Loucy (cell line): ENCODE data around the gene COL21A1.

Experiments
- H2AFZ ChIP-seq: fragments of 200-600 bp; sonication (generic); 2 replicates; pipeline ENCODE4 v1.6.0; 2016; ENCODE audit warnings: antibody characterized with exemption, mild to moderate bottlenecking, low read length, moderate library complexity
- H3F3A ChIP-seq: fragments of 200-600 bp; 2 replicates; pipeline ENCODE4 v1.6.0; 2016; ENCODE audit warnings: antibody characterized with exemption, low read depth, mild to moderate bottlenecking
- H3K27me3 ChIP-seq: fragments of 200-600 bp; sonication (generic); 2 replicates; pipeline ENCODE4 v1.6.1; 2014; ENCODE audit warnings: low read length, mild to moderate bottlenecking; ENCODE audit not compliant: insufficient read depth, poor library complexity, severe bottlenecking
- H3K36me3 ChIP-seq: fragments of 200-600 bp; sonication (generic); 2 replicates; pipeline ENCODE4 v1.6.1; 2016; ENCODE audit warnings: low read length; ENCODE audit not compliant: insufficient read depth
- H3K4me1 ChIP-seq: fragments of 200-600 bp; sonication (generic); 2 replicates; pipeline ENCODE4 v1.5.1; 2014; ENCODE audit warnings: low read length, mild to moderate bottlenecking; ENCODE audit not compliant: insufficient read depth, poor library complexity, severe bottlenecking
- H3K4me2 ChIP-seq: fragments of 200-600 bp; sonication (generic); 2 replicates; pipeline ENCODE4 v1.6.0; 2014; ENCODE audit warnings: antibody characterized with exemption, low read length, low read depth, mild to moderate bottlenecking; ENCODE audit not compliant: poor library complexity, severe bottlenecking
- H3K4me3 ChIP-seq: fragments of 200-600 bp; sonication (generic); 2 replicates; pipeline ENCODE4 v1.5.1; 2014; ENCODE audit warnings: low read length, mild to moderate bottlenecking, mixed read lengths; ENCODE audit not compliant: poor library complexity, severe bottlenecking
- H3K79me2 ChIP-seq: fragments of 200-600 bp; sonication (generic); 2 replicates; pipeline ENCODE4 v1.6.1; 2014; ENCODE audit warnings: low read length; ENCODE audit not compliant: insufficient read depth
- H3K9ac ChIP-seq: fragments of 200-600 bp; sonication (generic); 2 replicates; pipeline ENCODE4 v1.6.0; 2014; ENCODE audit warnings: mild to moderate bottlenecking, low read depth, low read length, moderate library complexity; ENCODE audit not compliant: poor library complexity, severe bottlenecking
- H3K9me2 ChIP-seq: fragments of 200-600 bp; sonication (generic); replicated peaks from 2 replicates; pipeline ENCODE4 v1.6.1; 2016; ENCODE audit warnings: low read depth, low read length, mixed read lengths
- H3K9me3 ChIP-seq: fragments of 200-600 bp; sonication (generic); 2 replicates; pipeline ENCODE4 v1.6.1; 2014; ENCODE audit warnings: mild to moderate bottlenecking, antibody characterized with exemption, low read length, low read depth; ENCODE audit not compliant: insufficient read depth
- H4K20me1 ChIP-seq: fragments of 200-600 bp; sonication (generic); 2 replicates; pipeline ENCODE4 v1.6.0; 2014; ENCODE audit warnings: antibody characterized with exemption, low read length, mild to moderate bottlenecking; ENCODE audit not compliant: insufficient read depth, poor library complexity, severe bottlenecking
- EZH2phosphoT487 ChIP-seq: fragments of 200-600 bp; IDR thresholded peaks from 2 replicates; pipeline ENCODE4 v1.6.1; 2018; ENCODE audit warnings: antibody characterized with exemption, mild to moderate bottlenecking, moderate library complexity, borderline replicate concordance
- TF ChIP-seq, protein P1 (sequence below): fragments of 200-600 bp; sonication (generic); conservative IDR thresholded peaks from 2 replicates; pipeline ENCODE4 v1.5.1; 2014; ENCODE audit warnings: mild to moderate bottlenecking, antibody characterized with exemption, low read length

Gene COL21A1

GRCh38 chr6:56156643-56157042, 90.7 kb downstream of the COL21A1 start:
- Histone ChIP-seq H3K4me3 (no peak overlapping the region), H3K9me2 (no peaks in the 10 kb centered on the region), H3K27me3 (no peaks in the 10 kb centered on the region), H3K9ac (no peak overlapping the region), H3K4me2 (no peak overlapping the region), H3K79me2 (no peaks in the 10 kb centered on the region), H3K36me3 (no peaks in the 10 kb centered on the region), H3F3A (no peaks in the 10 kb centered on the region), H2AFZ (no peak overlapping the region), H3K4me1 (no peaks in the 10 kb centered on the region), H3K9me3 (no peaks in the 10 kb centered on the region), H4K20me1 (no peaks in the 10 kb centered on the region)
- TF ChIP-seq, protein P1, sequence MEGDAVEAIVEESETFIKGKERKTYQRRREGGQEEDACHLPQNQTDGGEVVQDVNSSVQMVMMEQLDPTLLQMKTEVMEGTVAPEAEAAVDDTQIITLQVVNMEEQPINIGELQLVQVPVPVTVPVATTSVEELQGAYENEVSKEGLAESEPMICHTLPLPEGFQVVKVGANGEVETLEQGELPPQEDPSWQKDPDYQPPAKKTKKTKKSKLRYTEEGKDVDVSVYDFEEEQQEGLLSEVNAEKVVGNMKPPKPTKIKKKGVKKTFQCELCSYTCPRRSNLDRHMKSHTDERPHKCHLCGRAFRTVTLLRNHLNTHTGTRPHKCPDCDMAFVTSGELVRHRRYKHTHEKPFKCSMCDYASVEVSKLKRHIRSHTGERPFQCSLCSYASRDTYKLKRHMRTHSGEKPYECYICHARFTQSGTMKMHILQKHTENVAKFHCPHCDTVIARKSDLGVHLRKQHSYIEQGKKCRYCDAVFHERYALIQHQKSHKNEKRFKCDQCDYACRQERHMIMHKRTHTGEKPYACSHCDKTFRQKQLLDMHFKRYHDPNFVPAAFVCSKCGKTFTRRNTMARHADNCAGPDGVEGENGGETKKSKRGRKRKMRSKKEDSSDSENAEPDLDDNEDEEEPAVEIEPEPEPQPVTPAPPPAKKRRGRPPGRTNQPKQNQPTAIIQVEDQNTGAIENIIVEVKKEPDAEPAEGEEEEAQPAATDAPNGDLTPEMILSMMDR: no peak
- TF ChIP-seq EZH2phosphoT487: no peak

DNA sequence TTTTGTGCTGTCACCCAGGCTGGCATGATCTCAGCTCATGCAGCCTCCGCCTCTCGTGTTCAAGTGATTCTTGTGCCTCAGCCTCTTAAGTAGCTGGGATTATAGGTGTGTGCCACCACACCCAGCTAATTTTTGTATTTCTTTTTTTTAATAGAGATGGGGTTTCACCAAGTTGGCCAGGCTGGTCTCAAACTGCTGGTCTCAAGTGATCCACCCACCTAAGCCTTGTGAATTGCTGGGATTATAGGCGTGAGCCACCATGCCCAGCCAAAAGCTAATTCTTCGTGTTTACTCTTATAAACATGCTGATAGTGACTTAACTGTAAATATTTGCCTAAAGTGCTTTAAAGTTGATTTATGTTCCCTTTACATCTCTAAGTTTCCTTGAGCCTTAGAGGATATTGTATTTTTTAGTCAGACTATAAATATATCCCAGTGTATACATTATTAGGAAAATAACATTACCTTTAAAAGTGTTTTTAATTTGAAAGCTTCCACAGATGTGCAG, 91.7 kb downstream of the COL21A1 start:
- H3K27me3 ChIP-seq: no peaks in the 10 kb centered on the region
- no peaks in the 10 kb centered on the region for H3K9me3 ChIP-seq
- no peaks in the 10 kb centered on the region for H3F3A ChIP-seq
- TF ChIP-seq, protein P1: no peak
- no peak for TF ChIP-seq EZH2phosphoT487
- H3K4me2 ChIP-seq: no peak overlapping the region
- no peaks in the 10 kb centered on the region for H3K9me2 ChIP-seq
- no peaks in the 10 kb centered on the region for H3K4me1 ChIP-seq
- no peak overlapping the region for H2AFZ ChIP-seq
- no peaks in the 10 kb centered on the region for H3K79me2 ChIP-seq
- no peaks in the 10 kb centered on the region for H4K20me1 ChIP-seq
- no peaks in the 10 kb centered on the region for H3K36me3 ChIP-seq
- H3K9ac ChIP-seq: no peak overlapping the region
- H3K4me3 ChIP-seq: no peak overlapping the region

- H3K36me3 ChIP-seq: no peaks in the 10 kb centered on the region
- H2AFZ ChIP-seq: no peak overlapping the region
- H3K79me2 ChIP-seq: no peaks in the 10 kb centered on the region
- no peaks in the 10 kb centered on the region for H3K9me3 ChIP-seq
- no peak for TF ChIP-seq EZH2phosphoT487
- TF ChIP-seq, protein P1: no peak
- no peak overlapping the region for H3K4me3 ChIP-seq
- no peak overlapping the region for H3K9ac ChIP-seq
- no peaks in the 10 kb centered on the region for H3K4me1 ChIP-seq
- no peaks in the 10 kb centered on the region for H4K20me1 ChIP-seq
- H3K9me2 ChIP-seq: no peaks in the 10 kb centered on the region
- no peaks in the 10 kb centered on the region for H3F3A ChIP-seq
- no peak overlapping the region for H3K4me2 ChIP-seq
- H3K27me3 ChIP-seq: no peaks in the 10 kb centered on the region
These were observed 93.3 kb downstream of the COL21A1 start for GRCh38 chr6:56154076-56154475.
